HEK293 (cell line): Measurements from ENCODE around the gene EXOG.

Experiments
- CTCF ChIA-PET: fragments of 350-600 bp; formaldehyde crosslinking; extraction: SDS; loops from one replicate; lab custom pipeline; 2021; ENCODE audit warnings: antibody characterized with exemption; lab: Yijun Ruan, JAX
- POLR2A ChIA-PET: fragments of 300-600 bp; formaldehyde crosslinking; extraction: SDS; loops from one replicate; lab custom pipeline; 2020; ENCODE audit warnings: antibody characterized with exemption, inconsistent platforms; lab: Yijun Ruan, JAX
- H3K27ac ChIP-seq: fragments of 200-500 bp; sonication (Bioruptor generic); 2 replicates; pipeline ENCODE4 v1.5.1; 2014; ENCODE audit warnings: low read depth, low read length, control low read depth, inconsistent platforms; ENCODE audit errors: extremely low read depth
- H3K36me3 ChIP-seq, 2 experiments: fragments of 200-500 bp in 1 of 2; sonication (Bioruptor generic) in 1 of 2; 1 replicate in 1 of 2; 2 replicates in 1 of 2; pipeline ENCODE4 v1.5.1; 2014 to 2017; ENCODE audit warnings: inconsistent platforms in 2 of 2, low read length in 2 of 2; ENCODE audit not compliant: control insufficient read depth in 2 of 2, insufficient read depth in 1 of 2
- H3K4me1 ChIP-seq: fragments of 200-500 bp; sonication (Bioruptor generic); 2 replicates; pipeline ENCODE4 v1.5.1; 2014; ENCODE audit warnings: mild to moderate bottlenecking, low read length, inconsistent platforms; ENCODE audit not compliant: control insufficient read depth, insufficient read depth
- H3K4me3 ChIP-seq: 2 replicates; pipeline ENCODE4 v1.5.1; 2011; ENCODE audit warnings: low read depth, mild to moderate bottlenecking, control low read depth, low read length, moderate library complexity
- H3K9me3 ChIP-seq: fragments of 200-500 bp; sonication (Bioruptor generic); 2 replicates; pipeline ENCODE4 v1.5.1; 2014; ENCODE audit warnings: low read depth, low read length, inconsistent platforms; ENCODE audit not compliant: control insufficient read depth, insufficient read depth
- ATF2 ChIP-seq: fragments of 450-650 bp; formaldehyde crosslinking; IDR thresholded peaks from 2 replicates; pipeline ENCODE4 v1.5.1; 2016; ENCODE audit warnings: missing biosample characterization, missing genetic modification characterization, low read depth
- HIC1 ChIP-seq: fragments of 450-650 bp; formaldehyde crosslinking; IDR thresholded peaks from 2 replicates; pipeline ENCODE4 v1.5.1; 2016; ENCODE audit warnings: missing biosample characterization, missing genetic modification characterization
- HOXC10 ChIP-seq: sonication (generic); formaldehyde crosslinking; IDR thresholded peaks from 2 replicates; pipeline ENCODE4 v1.8.1; 2023; ENCODE audit warnings: mild to moderate bottlenecking, missing genetic modification reagents
- KLF16 ChIP-seq: fragments of 450-650 bp; formaldehyde crosslinking; IDR thresholded peaks from 2 replicates; pipeline ENCODE4 v1.5.1; 2017; ENCODE audit warnings: missing biosample characterization, missing genetic modification characterization
- SCRT2 ChIP-seq: fragments of 450-650 bp; formaldehyde crosslinking; IDR thresholded peaks from 2 replicates; pipeline ENCODE4 v1.5.1; 2016; ENCODE audit warnings: missing biosample characterization, missing genetic modification characterization
- YY1 ChIP-seq: fragments of 450-650 bp; formaldehyde crosslinking; IDR thresholded peaks from 2 replicates; pipeline ENCODE4 v1.5.1; 2018; ENCODE audit warnings: missing biosample characterization, missing genetic modification characterization
- ZBTB1 ChIP-seq: fragments of 450-650 bp; formaldehyde crosslinking; IDR thresholded peaks from 2 replicates; pipeline ENCODE4 v1.5.1; 2016; ENCODE audit warnings: missing biosample characterization, missing genetic modification characterization
- ZFP69B ChIP-seq: fragments of 450-650 bp; formaldehyde crosslinking; IDR thresholded peaks from 2 replicates; pipeline ENCODE4 v1.5.1; 2016; ENCODE audit warnings: missing biosample characterization, missing genetic modification characterization
- ZNF10 ChIP-seq: fragments of 450-650 bp; formaldehyde crosslinking; IDR thresholded peaks from 2 replicates; pipeline ENCODE4 v1.5.1; 2017; ENCODE audit warnings: missing biosample characterization, missing genetic modification characterization
- ZNF248 ChIP-seq: fragments of 450-650 bp; formaldehyde crosslinking; IDR thresholded peaks from 2 replicates; pipeline ENCODE4 v1.5.1; 2017; ENCODE audit warnings: missing biosample characterization, missing genetic modification characterization
- ZNF274 ChIP-seq, 2 experiments: fragments of 200-500 bp in 1 of 2; fragments of 450-650 bp in 1 of 2; sonication (Bioruptor generic) in 1 of 2; formaldehyde crosslinking in 1 of 2; IDR thresholded peaks; 2 replicates each; pipeline versions ENCODE4 v1.5.1 to v1.6.1; 2014 to 2016; ENCODE audit warnings: borderline replicate concordance in 1 of 2, inconsistent platforms in 1 of 2, low read length in 1 of 2, missing biosample characterization in 1 of 2, missing genetic modification characterization in 1 of 2
- ZNF37A ChIP-seq: fragments of 450-650 bp; IDR thresholded peaks from 2 replicates; pipeline ENCODE4 v1.5.1; 2018; ENCODE audit warnings: missing biosample characterization, missing genetic modification characterization
- ZNF473 ChIP-seq: fragments of 450-650 bp; formaldehyde crosslinking; IDR thresholded peaks from 2 replicates; pipeline ENCODE4 v1.5.1; 2017; ENCODE audit warnings: missing biosample characterization, missing genetic modification characterization
- ZNF549 ChIP-seq: fragments of 450-650 bp; IDR thresholded peaks from 2 replicates; pipeline ENCODE4 v1.5.1; 2018; ENCODE audit warnings: missing biosample characterization, missing genetic modification characterization, mild to moderate bottlenecking, inconsistent platforms, moderate library complexity
- ZNF704 ChIP-seq: fragments of 450-650 bp; formaldehyde crosslinking; IDR thresholded peaks from 2 replicates; pipeline ENCODE4 v1.5.1; 2016; ENCODE audit warnings: missing biosample characterization, missing genetic modification characterization
- ZNF785 ChIP-seq: fragments of 450-650 bp; formaldehyde crosslinking; IDR thresholded peaks from 2 replicates; pipeline ENCODE4 v1.5.1; 2016; ENCODE audit warnings: missing biosample characterization, missing genetic modification characterization
- ZSCAN30 ChIP-seq: fragments of 450-650 bp; IDR thresholded peaks from 2 replicates; pipeline ENCODE4 v1.5.1; 2018; ENCODE audit warnings: missing biosample characterization, mild to moderate bottlenecking, missing genetic modification characterization, moderate library complexity
- TF ChIP-seq, protein P1 (sequence below): fragments of 450-650 bp; formaldehyde crosslinking; IDR thresholded peaks from 2 replicates; pipeline ENCODE4 v1.5.1; 2016; ENCODE audit warnings: missing biosample characterization, missing genetic modification characterization
- TF ChIP-seq, protein P2 (sequence below): fragments of 450-650 bp; formaldehyde crosslinking; IDR thresholded peaks from 2 replicates; pipeline ENCODE4 v1.5.1; 2017; ENCODE audit warnings: missing biosample characterization, missing genetic modification characterization

Gene EXOG

GRCh38 chr3:38476157-38476756, 19.9 kb upstream of the EXOG start:
- Histone ChIP-seq H3K4me3 (no peak overlapping the region), H3K4me1 (peaks cover 2% of the 10 kb centered on the region; the same call in 1 of the 2 replicates), H3K27ac (no peak overlapping the region), H3K36me3 (peaks cover 0 to 42% of the 10 kb centered on the region in 2 experiments; a peak in 1 of 3 replicates), H3K9me3 (no peaks in the 10 kb centered on the region)
- POLR2A ChIA-PET = interaction anchor here (0.6 kb wide), 1 partner anchor 469 kb away, joined by 4 read pairs; no protein-coding TSS in a partner anchor
- TF ChIP-seq YY1 (no peak), ZNF248 (no peak), ZBTB1 (tag by site-specific recombination) (no peak), ZNF549 (tag by site-specific recombination) (no peak), ZNF10 (tag by site-specific recombination) (no peak)
- CTCF ChIA-PET = no interaction called here

DNA sequence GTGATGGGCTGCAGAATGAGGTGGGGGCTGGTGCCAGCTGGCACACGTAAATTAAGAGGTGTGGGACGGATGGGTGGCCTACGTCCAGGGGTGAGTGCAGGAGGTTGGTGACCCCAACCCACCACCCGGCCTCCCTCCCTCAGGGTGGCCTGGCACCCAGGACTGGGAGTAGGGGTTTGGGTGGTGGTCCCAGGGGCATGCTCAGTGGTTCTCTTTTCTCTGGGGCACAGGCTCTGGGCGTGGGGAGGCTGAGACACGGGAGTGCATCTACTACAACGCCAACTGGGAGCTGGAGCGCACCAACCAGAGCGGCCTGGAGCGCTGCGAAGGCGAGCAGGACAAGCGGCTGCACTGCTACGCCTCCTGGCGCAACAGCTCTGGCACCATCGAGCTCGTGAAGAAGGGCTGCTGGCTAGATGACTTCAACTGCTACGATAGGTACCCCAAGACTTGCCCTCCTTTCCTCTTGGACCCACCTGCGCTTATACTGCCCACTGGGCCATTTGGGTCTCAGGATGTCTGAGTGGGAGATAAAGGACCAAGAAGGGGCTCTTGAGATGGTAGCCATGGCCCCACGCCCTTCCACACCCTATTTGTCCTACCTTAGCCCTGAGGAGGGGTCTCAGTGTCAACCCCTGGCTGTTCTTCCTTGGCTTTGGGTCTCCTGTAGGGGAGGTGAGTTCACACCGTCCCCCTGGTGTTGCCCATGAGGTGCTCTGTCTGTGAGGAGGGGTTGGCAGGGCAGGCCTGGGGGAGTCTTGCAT, 18.9 kb upstream of the EXOG start:
- Histone ChIP-seq H3K36me3 (peaks cover 0 to 51% of the 10 kb centered on the region in 2 experiments; a peak in 1 of 3 replicates), H3K9me3 (no peaks in the 10 kb centered on the region), H3K4me1 (peaks cover 2% of the 10 kb centered on the region; the same call in 1 of the 2 replicates), H3K4me3 (no peak overlapping the region), H3K27ac (no peak overlapping the region)
- POLR2A ChIA-PET = no interaction called here
- CTCF ChIA-PET = no interaction called here
- TF ChIP-seq, protein P1, sequence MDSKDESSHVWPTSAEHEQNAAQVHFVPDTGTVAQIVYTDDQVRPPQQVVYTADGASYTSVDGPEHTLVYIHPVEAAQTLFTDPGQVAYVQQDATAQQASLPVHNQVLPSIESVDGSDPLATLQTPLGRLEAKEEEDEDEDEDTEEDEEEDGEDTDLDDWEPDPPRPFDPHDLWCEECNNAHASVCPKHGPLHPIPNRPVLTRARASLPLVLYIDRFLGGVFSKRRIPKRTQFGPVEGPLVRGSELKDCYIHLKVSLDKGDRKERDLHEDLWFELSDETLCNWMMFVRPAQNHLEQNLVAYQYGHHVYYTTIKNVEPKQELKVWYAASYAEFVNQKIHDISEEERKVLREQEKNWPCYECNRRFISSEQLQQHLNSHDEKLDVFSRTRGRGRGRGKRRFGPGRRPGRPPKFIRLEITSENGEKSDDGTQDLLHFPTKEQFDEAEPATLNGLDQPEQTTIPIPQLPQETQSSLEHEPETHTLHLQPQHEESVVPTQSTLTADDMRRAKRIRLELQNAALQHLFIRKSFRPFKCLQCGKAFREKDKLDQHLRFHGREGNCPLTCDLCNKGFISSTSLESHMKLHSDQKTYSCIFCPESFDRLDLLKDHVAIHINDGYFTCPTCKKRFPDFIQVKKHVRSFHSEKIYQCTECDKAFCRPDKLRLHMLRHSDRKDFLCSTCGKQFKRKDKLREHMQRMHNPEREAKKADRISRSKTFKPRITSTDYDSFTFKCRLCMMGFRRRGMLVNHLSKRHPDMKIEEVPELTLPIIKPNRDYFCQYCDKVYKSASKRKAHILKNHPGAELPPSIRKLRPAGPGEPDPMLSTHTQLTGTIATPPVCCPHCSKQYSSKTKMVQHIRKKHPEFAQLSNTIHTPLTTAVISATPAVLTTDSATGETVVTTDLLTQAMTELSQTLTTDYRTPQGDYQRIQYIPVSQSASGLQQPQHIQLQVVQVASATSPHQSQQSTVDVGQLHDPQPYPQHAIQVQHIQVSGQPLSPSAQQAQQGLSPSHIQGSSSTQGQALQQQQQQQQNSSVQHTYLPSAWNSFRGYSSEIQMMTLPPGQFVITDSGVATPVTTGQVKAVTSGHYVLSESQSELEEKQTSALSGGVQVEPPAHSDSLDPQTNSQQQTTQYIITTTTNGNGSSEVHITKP = no peak
- TF ChIP-seq ZSCAN30 (no peak), ZNF37A (tag by site-specific recombination) (no peak)
- TF ChIP-seq, protein P2, sequence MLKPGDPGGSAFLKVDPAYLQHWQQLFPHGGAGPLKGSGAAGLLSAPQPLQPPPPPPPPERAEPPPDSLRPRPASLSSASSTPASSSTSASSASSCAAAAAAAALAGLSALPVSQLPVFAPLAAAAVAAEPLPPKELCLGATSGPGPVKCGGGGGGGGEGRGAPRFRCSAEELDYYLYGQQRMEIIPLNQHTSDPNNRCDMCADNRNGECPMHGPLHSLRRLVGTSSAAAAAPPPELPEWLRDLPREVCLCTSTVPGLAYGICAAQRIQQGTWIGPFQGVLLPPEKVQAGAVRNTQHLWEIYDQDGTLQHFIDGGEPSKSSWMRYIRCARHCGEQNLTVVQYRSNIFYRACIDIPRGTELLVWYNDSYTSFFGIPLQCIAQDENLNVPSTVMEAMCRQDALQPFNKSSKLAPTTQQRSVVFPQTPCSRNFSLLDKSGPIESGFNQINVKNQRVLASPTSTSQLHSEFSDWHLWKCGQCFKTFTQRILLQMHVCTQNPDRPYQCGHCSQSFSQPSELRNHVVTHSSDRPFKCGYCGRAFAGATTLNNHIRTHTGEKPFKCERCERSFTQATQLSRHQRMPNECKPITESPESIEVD (tag by site-specific recombination) = no peak

GRCh38 chr3:38477839-38478450, 18.2 kb upstream of the EXOG start:
- peaks cover 2% of the 10 kb centered on the region; the same call in 1 of the 2 replicates for H3K4me1 ChIP-seq
- ChIA-PET CTCF (no interaction called here), POLR2A (no interaction called here)
- H3K4me3 ChIP-seq = no peak overlapping the region
- no peaks in the 10 kb centered on the region for H3K9me3 ChIP-seq
- H3K27ac ChIP-seq = no peak overlapping the region
- H3K36me3 ChIP-seq = peaks cover 0 to 58% of the 10 kb centered on the region in 2 experiments; a peak in 1 of 3 replicates
- TF ChIP-seq HOXC10 (CRISPR knock-in tag) (no peak), HIC1 (tag by site-specific recombination) (no peak), ZNF704 (tag by site-specific recombination) (no peak), ZNF473 (tag by site-specific recombination) (no peak), ZFP69B (tag by site-specific recombination) (no peak), ZNF785 (tag by site-specific recombination) (no peak), KLF16 (tag by site-specific recombination) (no peak), ZNF274 (IDR thresholded peaks at IDR 0.05; ENCODE audit: low read length) (no peak), ZNF274 (tag by site-specific recombination; IDR thresholded peaks at IDR 0.05; ENCODE audit: borderline replicate concordance) (no peak), ATF2 (no peak), SCRT2 (tag by site-specific recombination) (no peak)
